Measurements from ENCODE around the gene SLC9A5. TPM values are rescaled to one million over a fixed set of nuclear protein-coding genes. Genes with fewer than 3 reads are reported as not detected.

Gene SLC9A5
- total RNA-seq, 1 donor from 2014 or later, result 2.5 TPM

- ATAC-seq (ENCODE audit: low read depth), result no peak
- Mint-ChIP-seq H3K4me3 (no peak overlapping the region), H3K36me3 (ENCODE audit: low read depth) (no peaks in the 10 kb centered on the region), H3K4me1 (no peaks in the 10 kb centered on the region), H3K9me3 (no peaks in the 10 kb centered on the region), H3K27ac (no peak overlapping the region), H3K27me3 (peaks cover under 1% of the 10 kb centered on the region)
- TF ChIP-seq CTCF (IDR thresholded peaks at IDR 0.05), result no peak
- CTCF ChIA-PET, result no interaction called here
- intact Hi-C loops (cut with micrococcal nuclease), result no loop called here
- DNase-seq, result no peak
- POLR2A ChIA-PET, result no interaction called here
Observed at GRCh38 chr16:67291461-67291860, 42.7 kb downstream of the SLC9A5 start.

- no peak for DNase-seq
- TF ChIP-seq CTCF (IDR thresholded peaks at IDR 0.05), result no peak
- Mint-ChIP-seq H3K4me1 (no peaks in the 10 kb centered on the region), H3K9me3 (no peaks in the 10 kb centered on the region), H3K27me3 (peaks cover 4% of the 10 kb centered on the region), H3K27ac (no peak overlapping the region), H3K36me3 (ENCODE audit: low read depth) (no peaks in the 10 kb centered on the region), H3K4me3 (no peak overlapping the region)
- ATAC-seq (ENCODE audit: low read depth), result no peak
- intact Hi-C loops (cut with micrococcal nuclease), result no loop called here
- ChIA-PET POLR2A (no interaction called here), CTCF (no interaction called here)
Observed at GRCh38 chr16:67294171-67294757, 45.5 kb downstream of the SLC9A5 start.

- Mint-ChIP-seq H3K27me3 (peaks cover 4% of the 10 kb centered on the region), H3K4me1 (no peaks in the 10 kb centered on the region), H3K4me3 (no peak overlapping the region), H3K9me3 (no peaks in the 10 kb centered on the region), H3K27ac (no peak overlapping the region), H3K36me3 (ENCODE audit: low read depth) (no peaks in the 10 kb centered on the region)
- CTCF ChIA-PET, result no interaction called here
- intact Hi-C loops (cut with micrococcal nuclease), result no loop called here
- TF ChIP-seq CTCF (IDR thresholded peaks at IDR 0.05), result no peak
- no peak for ATAC-seq (ENCODE audit: low read depth)
- DNase-seq, result no peak
- POLR2A ChIA-PET, result no interaction called here
Observed at GRCh38 chr16:67294938-67295361, 46.2 kb downstream of the SLC9A5 start.

- Mint-ChIP-seq H3K9me3 (no peaks in the 10 kb centered on the region), H3K27ac (no peak overlapping the region), H3K4me1 (no peaks in the 10 kb centered on the region), H3K36me3 (ENCODE audit: low read depth) (no peaks in the 10 kb centered on the region), H3K27me3 (peaks cover 6% of the 10 kb centered on the region), H3K4me3 (no peak overlapping the region)
- DNase-seq (no peak), ATAC-seq (ENCODE audit: low read depth) (no peak)
- intact Hi-C loops (cut with micrococcal nuclease), result no loop called here
- POLR2A ChIA-PET, result no interaction called here
- TF ChIP-seq CTCF (IDR thresholded peaks at IDR 0.05), result no peak
- CTCF ChIA-PET, result no interaction called here
Observed at GRCh38 chr16:67296420-67296819, 47.6 kb downstream of the SLC9A5 start.

- H3K4me3 Mint-ChIP-seq, result no peak overlapping the region
- ATAC-seq (ENCODE audit: low read depth), result no peak
- H3K9me3 Mint-ChIP-seq, result no peaks in the 10 kb centered on the region
- TF ChIP-seq CTCF (IDR thresholded peaks at IDR 0.05), result no peak
- H3K27me3 Mint-ChIP-seq, result peaks cover 6% of the 10 kb centered on the region
- H3K36me3 Mint-ChIP-seq (ENCODE audit: low read depth), result no peaks in the 10 kb centered on the region
- intact Hi-C loops (cut with micrococcal nuclease), result no loop called here
- H3K27ac Mint-ChIP-seq, result no peak overlapping the region
- ChIA-PET POLR2A (no interaction called here), CTCF (no interaction called here)
- H3K4me1 Mint-ChIP-seq, result no peaks in the 10 kb centered on the region
- DNase-seq, result no peak
Observed at GRCh38 chr16:67298277-67298676, 49.5 kb downstream of the SLC9A5 start.
